Transverse colon (tissue), 4 donors: Measurements from ENCODE around the gene GLYR1. TPM values are rescaled to one million over a fixed set of nuclear protein-coding genes. Genes with fewer than 3 reads are reported as not detected.

ENCODE experiments used
- DNase-seq: peaks from one replicate; pipeline ENCODE4 v3.0.0-alpha.2; 2019
- H3K27ac ChIP-seq, 4 donors: fragments of 200-600 bp; sonication (generic); 2 replicates each; pipeline ENCODE4 v1.5.1; 2016 to 2018; ENCODE audit warnings: inconsistent platforms in 4 of 4
- H3K27me3 ChIP-seq: fragments of 200-600 bp; sonication (generic); 2 replicates; pipeline ENCODE4 v1.5.1; 2017; ENCODE audit warnings: inconsistent platforms
- H3K36me3 ChIP-seq, 4 donors: fragments of 200-600 bp; sonication (generic); 2 replicates each; pipeline ENCODE4 v1.5.1; 2017 to 2019; ENCODE audit warnings: inconsistent platforms in 4 of 4
- H3K4me1 ChIP-seq, 4 donors: fragments of 200-600 bp; sonication (generic); 2 replicates each; pipeline ENCODE4 v1.5.1; 2017 to 2020; ENCODE audit warnings: inconsistent platforms in 4 of 4
- H3K4me3 ChIP-seq, 4 donors: fragments of 200-600 bp; sonication (generic); 1 replicate in 1 of 4; 2 replicates in 3 of 4; pipeline versions ENCODE4 v1.5.1 to v1.6.1; 2017 to 2019; ENCODE audit warnings: inconsistent platforms in 4 of 4
- H3K9me3 ChIP-seq, 2 donors: fragments of 200-600 bp; sonication (generic); 2 replicates each; pipeline ENCODE4 v1.5.1; 2017 to 2019; ENCODE audit warnings: inconsistent platforms in 2 of 2
- CTCF ChIP-seq, 5 experiments: fragments of 200-600 bp in 3 of 5; fragments of 450-650 bp in 2 of 5; sonication (generic) in 3 of 5; IDR thresholded peaks; 1 replicate in 2 of 5; 2 replicates in 3 of 5; pipeline ENCODE4 v1.5.1; 2016 to 2017; ENCODE audit warnings: antibody characterized with exemption in 5 of 5, inconsistent platforms in 3 of 5, mild to moderate bottlenecking in 2 of 5, moderate library complexity in 1 of 5
- EP300 ChIP-seq: sonication (generic); formaldehyde crosslinking; IDR thresholded peaks from one replicate; pipeline ENCODE4 v1.6.1; 2017; ENCODE audit warnings: antibody characterized with exemption, low read depth
- POLR2A ChIP-seq: fragments of 450-650 bp; IDR thresholded peaks from one replicate; pipeline ENCODE4 v1.6.1; 2016; ENCODE audit warnings: antibody characterized with exemption, mild to moderate bottlenecking, moderate library complexity
- POLR2AphosphoS5 ChIP-seq, 3 donors: sonication (generic); formaldehyde crosslinking; IDR thresholded peaks; one replicate each; pipeline ENCODE4 v1.6.1; 2016; ENCODE audit warnings: antibody characterized with exemption in 3 of 3
- WGBS, 2 donors: methylation state at CpG; one replicate each; pipeline ENCODE4 v1.1.5; 2018; ENCODE audit warnings: low coverage in 1 of 2; 5-methylcytosine and 5-hydroxymethylcytosine counted together
- in situ Hi-C, 4 donors: fragments of 200-750 bp; cut with MboI; loops; one replicate each; pipeline versions ENCODE4 v1.15.0 to v1.15.1; 2017; ENCODE audit warnings: low sequenced_read_pairs in 3 of 4, low pct_ligation_motif_present in 1 of 4, low pct_unique_long_range_greater_than_20kb in 1 of 4
- intact Hi-C: fragments of 100-400 bp; cut with DNase I; formaldehyde crosslinking; loops from one replicate; pipeline ENCODE4 v1.15.1; 2023; ENCODE audit warnings: low total_unique reads
- total RNA-seq, 4 donors: library from RNA; depleted of rRNA; stranded (reverse); fragments of >200 nt; gene quantifications; one replicate each; pipeline ENCODE4 v1.1.0, GENCODE V29; 2016

Gene GLYR1
- total RNA-seq, 4 donors from 2014 or later, result 50.2 to 88.4 (median 74.0) TPM

- no peaks in the 10 kb centered on the region for H3K9me3 ChIP-seq
- in situ Hi-C loops, result no loop called here
- H3K27ac ChIP-seq, result no peak overlapping the region
- peaks cover 0 to 66% (median 20%) of the 10 kb centered on the region in 4 donors for H3K36me3 ChIP-seq
- WGBS, 2 donors, result 90 to 96% methylated on average over 2 to 44 of the region's 45 CpGs
- TF ChIP-seq EP300, result no peak
- TF ChIP-seq POLR2A, result no peak
- no peak for TF ChIP-seq CTCF (IDR thresholded peaks at IDR 0.05)
- TF ChIP-seq POLR2AphosphoS5 (IDR thresholded peaks at IDR 0.05), result no peak
- no peaks in the 10 kb centered on the region for H3K4me1 ChIP-seq
- H3K4me3 ChIP-seq, result no peak overlapping the region
- no peak for DNase-seq
- intact Hi-C loops, result no loop called here
- no peaks in the 10 kb centered on the region for H3K27me3 ChIP-seq
These were observed 38.1 kb upstream of the GLYR1 start for GRCh38 chr16:4884972-4885874.

- Histone ChIP-seq H3K9me3 (no peaks in the 10 kb centered on the region), H3K27ac (no peak overlapping the region), H3K4me3 (no peak overlapping the region), H3K27me3 (no peaks in the 10 kb centered on the region), H3K36me3 (peaks cover 0 to 74% (median 24%) of the 10 kb centered on the region in 4 donors), H3K4me1 (no peaks in the 10 kb centered on the region)
- intact Hi-C loops (no loop called here), in situ Hi-C loops (no loop called here)
- 92 to 100% methylated on average over 1 to 34 of the region's 34 CpGs for WGBS, 2 donors
- no peak for TF ChIP-seq EP300
- no peak for TF ChIP-seq CTCF (IDR thresholded peaks at IDR 0.05)
- TF ChIP-seq POLR2AphosphoS5 (IDR thresholded peaks at IDR 0.05), result no peak
- no peak for TF ChIP-seq POLR2A
- no peak for DNase-seq
These were observed 37.1 kb upstream of the GLYR1 start for GRCh38 chr16:4884209-4884608.

GRCh38 chr16:4883501-4883900 lies 36.4 kb upstream of the GLYR1 start:
- Histone ChIP-seq H3K9me3 (no peaks in the 10 kb centered on the region), H3K27me3 (no peaks in the 10 kb centered on the region), H3K4me1 (no peaks in the 10 kb centered on the region), H3K27ac (no peak overlapping the region), H3K36me3 (peaks cover 0 to 79% (median 28%) of the 10 kb centered on the region in 4 donors), H3K4me3 (no peak overlapping the region)
- WGBS, 2 donors, result 97 to 100% methylated on average over 7 to 25 of the region's 25 CpGs
- no peak for TF ChIP-seq CTCF (IDR thresholded peaks at IDR 0.05)
- no peak for TF ChIP-seq POLR2A
- DNase-seq, result no peak
- in situ Hi-C loops (no loop called here), intact Hi-C loops (no loop called here)

GRCh38 chr16:4882633-4883285 lies 35.7 kb upstream of the GLYR1 start:
- Histone ChIP-seq H3K4me3 (no peak overlapping the region), H3K4me1 (no peaks in the 10 kb centered on the region), H3K36me3 (peaks cover 0 to 85% (median 32%) of the 10 kb centered on the region in 4 donors), H3K27ac (no peak overlapping the region), H3K27me3 (no peaks in the 10 kb centered on the region), H3K9me3 (no peaks in the 10 kb centered on the region)
- TF ChIP-seq EP300, result no peak
- DNase-seq, result no peak
- in situ Hi-C loops (no loop called here), intact Hi-C loops (no loop called here)
- WGBS, 2 donors, result 86 to 100% methylated on average over 2 to 11 of the region's 11 CpGs
